ENCODE data around the gene NAXE. TPM values are rescaled to one million over a fixed set of nuclear protein-coding genes. Genes with fewer than 3 reads are reported as not detected.
A peak's percentile ranks its signal among the peaks of the same experiment; 100 is the strongest.

NAXE gene
- total RNA-seq, 1 experiment from 2014 or later = 96.6 TPM

- Histone ChIP-seq H3K4me2 (ENCODE audit: insufficient read depth, insufficient read length, low read length) (peak overlapping the region; percentile 80), H2BK120ac (ENCODE audit: low read depth, low read length, poor library complexity, severe bottlenecking) (no peak overlapping the region), H3K23ac (ENCODE audit: insufficient read length, low read depth, low read length) (no peak overlapping the region), H3K4ac (ENCODE audit: low read depth, low read length) (no peak overlapping the region), H3K9ac (ENCODE audit: extremely low read depth, insufficient read length, low read length) (peak overlapping the region; percentile 38), H3K4me1 (ENCODE audit: insufficient read depth, low read length) (no peaks in the 10 kb centered on the region; the same call in 1 of the 2 replicates), H2BK5ac (ENCODE audit: insufficient read length, low read length) (no peak overlapping the region), H3K56ac (ENCODE audit: insufficient read length, low read depth, low read length) (no peak overlapping the region), H3K27ac (ENCODE audit: insufficient read length, low read depth, low read length) (no peak overlapping the region), H4K20me1 (ENCODE audit: control insufficient read depth, insufficient read depth, insufficient read length) (no peaks in the 10 kb centered on the region), H2AFZ (ENCODE audit: low read length) (no peak overlapping the region), H2AK5ac (ENCODE audit: insufficient read length, low read length) (no peak overlapping the region), H3T11ph (ENCODE audit: low read length) (no peak overlapping the region), H4K91ac (ENCODE audit: insufficient read length, low read depth, low read length) (no peak overlapping the region), H3K27me3 (ENCODE audit: insufficient read depth, low read length) (no peaks in the 10 kb centered on the region), H3K23me2 (ENCODE audit: insufficient read length, low read depth, low read length, poor library complexity, severe bottlenecking) (no peaks in the 10 kb centered on the region), H3K18ac (ENCODE audit: insufficient read length, low read depth, low read length) (no peak overlapping the region), H3K9me3 (ENCODE audit: control insufficient read depth, low read depth, low read length) (no peaks in the 10 kb centered on the region), H2BK15ac (ENCODE audit: low read depth, low read length) (no peak overlapping the region), H3K79me1 (ENCODE audit: insufficient read depth, low read depth, low read length, poor library complexity, severe bottlenecking) (no peaks in the 10 kb centered on the region), H4K5ac (ENCODE audit: insufficient read length, low read depth, low read length) (no peak overlapping the region), H4K8ac (replicated peaks; ENCODE audit: insufficient read length, low read depth, low read length) (no peak overlapping the region), H3K14ac (ENCODE audit: insufficient read depth, low read length) (no peak overlapping the region), H3K79me2 (ENCODE audit: insufficient read depth, low read length) (no peaks in the 10 kb centered on the region; the same call in 1 of the 2 replicates), H2BK20ac (ENCODE audit: low read depth, low read length, poor library complexity, severe bottlenecking) (no peak overlapping the region), H2BK12ac (ENCODE audit: insufficient read length, low read depth, low read length) (no peak overlapping the region)
- DNase-seq = no peak
- peaks cover 7% of the 10 kb centered on the region for H3K27me3 Mint-ChIP-seq (ENCODE audit: low read depth)
- peaks cover 6 to 24% (median 22%) of the 10 kb centered on the region in 3 experiments; a peak in 5 of 7 replicates for H3K36me3 Mint-ChIP-seq (ENCODE audit: insufficient read depth in 1 of 3, low read depth in 3 of 3)
- WGBS (ENCODE audit: extremely low coverage, insufficient read length, low lambda C conversion rate) = no CpG with 5 or more reads among the region's 4 CpGs
- no peaks in the 10 kb centered on the region for H3K9me3 Mint-ChIP-seq
- H3K27ac Mint-ChIP-seq = no peak overlapping the region
- TF ChIP-seq, protein P1, sequence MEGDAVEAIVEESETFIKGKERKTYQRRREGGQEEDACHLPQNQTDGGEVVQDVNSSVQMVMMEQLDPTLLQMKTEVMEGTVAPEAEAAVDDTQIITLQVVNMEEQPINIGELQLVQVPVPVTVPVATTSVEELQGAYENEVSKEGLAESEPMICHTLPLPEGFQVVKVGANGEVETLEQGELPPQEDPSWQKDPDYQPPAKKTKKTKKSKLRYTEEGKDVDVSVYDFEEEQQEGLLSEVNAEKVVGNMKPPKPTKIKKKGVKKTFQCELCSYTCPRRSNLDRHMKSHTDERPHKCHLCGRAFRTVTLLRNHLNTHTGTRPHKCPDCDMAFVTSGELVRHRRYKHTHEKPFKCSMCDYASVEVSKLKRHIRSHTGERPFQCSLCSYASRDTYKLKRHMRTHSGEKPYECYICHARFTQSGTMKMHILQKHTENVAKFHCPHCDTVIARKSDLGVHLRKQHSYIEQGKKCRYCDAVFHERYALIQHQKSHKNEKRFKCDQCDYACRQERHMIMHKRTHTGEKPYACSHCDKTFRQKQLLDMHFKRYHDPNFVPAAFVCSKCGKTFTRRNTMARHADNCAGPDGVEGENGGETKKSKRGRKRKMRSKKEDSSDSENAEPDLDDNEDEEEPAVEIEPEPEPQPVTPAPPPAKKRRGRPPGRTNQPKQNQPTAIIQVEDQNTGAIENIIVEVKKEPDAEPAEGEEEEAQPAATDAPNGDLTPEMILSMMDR (conservative IDR thresholded peaks at IDR 0.05) = no peak
- H3K4me1 Mint-ChIP-seq = peaks cover 14 to 15% of the 10 kb centered on the region in 2 experiments
- peak overlapping the region; percentile 95 to 100 for H3K4me3 Mint-ChIP-seq
These were observed 20.2 kb upstream of the NAXE start for GRCh38 chr1:156571261-156571852.

All from H9 (cell line).